ENCODE measurements around the gene HEPHL1.

GRCh38 chr11:94125407-94126115 lies 104.4 kb downstream of the HEPHL1 start:
- TF ChIP-seq CTCF (IDR thresholded peaks at IDR 0.05) = no peak
- TF ChIP-seq ZFX (IDR thresholded peaks at IDR 0.05; ENCODE audit: borderline replicate concordance) = no peak
